ENCODE measurements around the gene KCNQ4.

Gene KCNQ4

GRCh38 chr1:40748841-40749718, 34.5 kb upstream of the KCNQ4 start:
- H3K27ac Mint-ChIP-seq = no peak overlapping the region
- H3K9me3 Mint-ChIP-seq = no peaks in the 10 kb centered on the region
- H3K4me3 Mint-ChIP-seq = no peak overlapping the region
- H3K27me3 Mint-ChIP-seq (ENCODE audit: low read depth) = no peaks in the 10 kb centered on the region
- peaks cover 65% of the 10 kb centered on the region for H3K36me3 Mint-ChIP-seq (ENCODE audit: low read depth)
- peaks cover 38% of the 10 kb centered on the region for H3K4me1 Mint-ChIP-seq (ENCODE audit: low read depth)

DNA sequence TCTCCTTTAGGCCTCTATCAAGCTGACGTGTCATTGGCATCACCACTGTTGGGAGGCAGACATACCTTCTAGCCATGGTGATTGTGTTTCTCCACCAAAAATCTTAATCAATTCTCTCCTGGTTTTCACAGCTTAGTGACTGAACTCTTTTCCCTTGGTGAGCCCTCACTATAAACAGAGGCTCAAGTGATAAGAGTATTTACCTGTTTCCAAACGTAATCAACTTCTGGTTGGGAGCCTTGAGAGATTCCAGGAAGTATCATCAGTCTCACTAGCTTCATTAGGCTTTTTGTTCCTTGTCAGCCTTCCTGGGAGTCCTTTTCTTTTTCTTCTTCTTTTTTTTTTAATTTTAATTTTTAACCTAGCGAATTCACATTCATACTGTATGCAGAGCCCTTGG, 33.8 kb upstream of the KCNQ4 start:
- H3K4me1 Mint-ChIP-seq (ENCODE audit: low read depth) = peaks cover 36% of the 10 kb centered on the region
- no peak overlapping the region for H3K27ac Mint-ChIP-seq
- no peaks in the 10 kb centered on the region for H3K9me3 Mint-ChIP-seq
- no peaks in the 10 kb centered on the region for H3K27me3 Mint-ChIP-seq (ENCODE audit: low read depth)
- peaks cover 68% of the 10 kb centered on the region for H3K36me3 Mint-ChIP-seq (ENCODE audit: low read depth)
- H3K4me3 Mint-ChIP-seq = no peak overlapping the region

DNA sequence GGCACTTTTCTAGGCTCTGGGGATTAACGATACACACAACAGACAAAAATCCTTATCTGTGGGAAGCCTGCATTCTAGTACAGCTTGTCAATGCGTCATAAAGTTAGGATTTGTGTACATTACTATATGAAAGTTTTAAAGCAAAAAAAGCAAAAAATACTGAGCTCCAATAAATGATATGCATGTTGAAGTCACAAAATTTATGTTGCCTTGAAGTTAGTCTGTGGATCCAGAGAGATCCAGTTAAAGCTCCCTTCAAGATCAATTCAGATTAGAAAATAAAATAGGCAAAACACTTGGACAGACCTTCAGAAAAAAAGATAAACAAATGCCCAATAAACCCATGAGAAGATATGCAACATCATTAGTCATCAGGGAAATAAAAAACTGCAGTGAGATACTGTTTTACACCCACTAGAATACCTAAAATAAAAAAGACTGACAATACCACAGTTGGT, 33.1 kb upstream of the KCNQ4 start:
- Mint-ChIP-seq H3K4me1 (ENCODE audit: low read depth) (peaks cover 34% of the 10 kb centered on the region), H3K27me3 (ENCODE audit: low read depth) (no peaks in the 10 kb centered on the region), H3K4me3 (no peak overlapping the region), H3K36me3 (ENCODE audit: low read depth) (peaks cover 69% of the 10 kb centered on the region), H3K27ac (no peak overlapping the region), H3K9me3 (no peaks in the 10 kb centered on the region)

DNA sequence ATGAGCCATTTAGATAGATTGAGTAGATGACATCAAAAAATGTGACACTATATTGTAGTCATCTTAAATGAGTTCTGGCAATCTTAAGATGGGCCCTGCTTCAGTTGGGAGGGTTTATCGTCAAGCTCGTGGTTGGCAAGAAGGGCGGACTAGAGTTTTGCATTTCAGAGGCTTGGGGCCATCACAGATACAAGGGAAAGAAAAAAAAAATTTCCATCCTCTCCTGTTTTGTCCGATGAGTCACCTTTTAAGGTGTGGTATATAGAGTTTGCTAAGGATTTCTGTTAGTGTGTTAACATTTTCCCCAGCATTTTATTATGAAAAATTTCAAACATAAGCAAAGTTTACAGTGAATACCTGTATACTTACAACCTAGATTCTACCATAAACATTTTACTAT, 31.8 kb upstream of the KCNQ4 start:
- Mint-ChIP-seq H3K4me1 (ENCODE audit: low read depth) (peaks cover 28% of the 10 kb centered on the region), H3K27me3 (ENCODE audit: low read depth) (no peaks in the 10 kb centered on the region), H3K4me3 (no peak overlapping the region), H3K36me3 (ENCODE audit: low read depth) (peaks cover 65% of the 10 kb centered on the region), H3K9me3 (no peaks in the 10 kb centered on the region), H3K27ac (no peak overlapping the region)

GRCh38 chr1:40753142-40753882, 30.3 kb upstream of the KCNQ4 start:
- Mint-ChIP-seq H3K27ac (peak overlapping the region; percentile 80), H3K9me3 (no peaks in the 10 kb centered on the region), H3K4me3 (peak overlapping the region; percentile 60), H3K36me3 (ENCODE audit: low read depth) (peaks cover 59% of the 10 kb centered on the region), H3K4me1 (ENCODE audit: low read depth) (peaks cover 26% of the 10 kb centered on the region), H3K27me3 (ENCODE audit: low read depth) (no peaks in the 10 kb centered on the region)

DNA sequence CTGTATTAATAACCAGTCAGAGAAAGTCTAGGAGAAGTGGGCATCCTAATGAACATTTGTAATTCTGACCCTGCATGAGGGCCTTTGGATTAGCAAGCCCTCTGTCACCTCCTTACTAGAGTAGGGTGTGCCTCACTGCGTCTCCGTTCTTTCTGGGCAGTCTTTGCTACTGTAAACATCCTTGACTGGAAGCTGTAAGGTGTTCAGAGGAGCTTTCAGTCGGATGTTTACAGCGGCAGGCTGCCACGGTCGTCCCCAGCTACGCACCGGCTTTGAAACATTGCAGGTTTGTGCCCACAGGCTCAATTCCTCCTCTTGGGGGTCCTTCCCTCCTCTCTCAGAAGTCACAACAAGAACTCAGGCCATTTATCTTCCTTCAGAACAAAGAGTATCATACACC, 29.4 kb upstream of the KCNQ4 start:
- Mint-ChIP-seq H3K27ac (peak overlapping the region; percentile 9), H3K27me3 (ENCODE audit: low read depth) (no peaks in the 10 kb centered on the region), H3K9me3 (no peaks in the 10 kb centered on the region), H3K4me3 (no peak overlapping the region), H3K36me3 (ENCODE audit: low read depth) (peaks cover 57% of the 10 kb centered on the region), H3K4me1 (ENCODE audit: low read depth) (peaks cover 25% of the 10 kb centered on the region)

DNA sequence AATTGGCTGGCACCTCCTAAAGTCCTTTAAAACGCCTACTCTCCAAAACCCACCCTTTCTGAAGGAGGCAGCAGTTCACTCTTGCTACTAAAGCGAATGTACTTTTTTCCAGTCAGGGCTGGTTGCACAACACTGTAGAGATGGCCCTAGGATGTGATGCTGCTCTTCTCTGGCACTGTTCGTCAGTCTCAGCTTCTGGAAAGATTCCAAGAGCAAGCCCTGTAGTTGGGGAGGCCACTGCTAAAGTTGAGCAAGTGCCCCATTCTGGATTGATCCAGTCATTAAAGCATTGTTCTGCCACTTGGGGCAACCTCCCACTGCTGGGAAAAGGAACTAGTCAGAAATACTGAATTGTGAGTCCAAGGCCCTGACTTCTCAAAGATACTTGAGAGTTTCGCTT, 28.5 kb upstream of the KCNQ4 start:
- Mint-ChIP-seq H3K27ac (no peak overlapping the region), H3K36me3 (ENCODE audit: low read depth) (peaks cover 55% of the 10 kb centered on the region), H3K9me3 (no peaks in the 10 kb centered on the region), H3K4me1 (ENCODE audit: low read depth) (peaks cover 26% of the 10 kb centered on the region), H3K27me3 (ENCODE audit: low read depth) (no peaks in the 10 kb centered on the region), H3K4me3 (no peak overlapping the region)

DNA sequence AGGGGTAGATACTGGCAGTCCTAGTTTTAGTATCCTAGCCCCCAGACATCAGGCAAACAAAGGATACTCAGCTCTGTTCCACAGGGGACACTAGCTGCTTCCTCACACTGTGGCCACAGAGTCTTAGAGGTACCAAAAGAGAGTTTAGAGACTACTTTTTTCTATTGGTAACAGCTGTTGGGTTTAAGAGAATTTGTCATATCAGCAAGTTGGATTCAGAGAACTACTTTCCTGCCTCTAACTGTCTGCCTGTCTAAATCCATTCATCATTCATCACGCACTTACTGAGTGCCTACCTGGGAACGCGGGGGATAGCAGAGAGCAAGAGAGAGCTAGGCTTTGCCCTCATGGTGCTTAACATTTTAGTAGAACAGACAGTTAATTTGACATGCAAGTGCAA, 27.1 kb upstream of the KCNQ4 start:
- no peaks in the 10 kb centered on the region for H3K27me3 Mint-ChIP-seq (ENCODE audit: low read depth)
- peaks cover 49% of the 10 kb centered on the region for H3K36me3 Mint-ChIP-seq (ENCODE audit: low read depth)
- peak overlapping the region; percentile 34 for H3K27ac Mint-ChIP-seq

DNA sequence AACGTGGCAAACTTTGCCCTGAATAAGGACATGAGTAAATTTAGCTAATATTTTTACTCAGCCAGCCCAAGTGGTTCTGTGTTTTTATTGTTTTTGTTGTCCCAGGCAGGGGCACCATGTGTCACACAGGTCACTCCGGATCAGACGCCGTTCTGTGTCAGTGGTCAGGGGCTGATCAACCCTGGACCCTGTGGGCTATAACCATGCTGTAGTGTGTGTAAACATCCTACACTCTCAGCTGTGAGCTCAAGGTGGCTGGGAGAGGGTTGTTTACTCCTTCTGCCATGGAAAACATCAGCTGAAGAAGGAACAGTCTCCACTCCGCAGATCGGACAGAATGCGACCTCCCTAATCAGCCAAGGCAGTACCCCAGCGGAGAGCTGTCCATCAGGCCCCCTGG, 26.5 kb upstream of the KCNQ4 start:
- Mint-ChIP-seq H3K36me3 (ENCODE audit: low read depth) (peaks cover 46% of the 10 kb centered on the region), H3K4me3 (no peak overlapping the region), H3K27ac (no peak overlapping the region), H3K27me3 (ENCODE audit: low read depth) (no peaks in the 10 kb centered on the region), H3K9me3 (no peaks in the 10 kb centered on the region), H3K4me1 (ENCODE audit: low read depth) (peaks cover 21% of the 10 kb centered on the region)

More for the DNA sequence above, 27.1 kb upstream of the KCNQ4 start:
- H3K9me3 Mint-ChIP-seq = no peaks in the 10 kb centered on the region
- no peak overlapping the region for H3K4me3 Mint-ChIP-seq
- H3K4me1 Mint-ChIP-seq (ENCODE audit: low read depth) = peaks cover 23% of the 10 kb centered on the region

DNA sequence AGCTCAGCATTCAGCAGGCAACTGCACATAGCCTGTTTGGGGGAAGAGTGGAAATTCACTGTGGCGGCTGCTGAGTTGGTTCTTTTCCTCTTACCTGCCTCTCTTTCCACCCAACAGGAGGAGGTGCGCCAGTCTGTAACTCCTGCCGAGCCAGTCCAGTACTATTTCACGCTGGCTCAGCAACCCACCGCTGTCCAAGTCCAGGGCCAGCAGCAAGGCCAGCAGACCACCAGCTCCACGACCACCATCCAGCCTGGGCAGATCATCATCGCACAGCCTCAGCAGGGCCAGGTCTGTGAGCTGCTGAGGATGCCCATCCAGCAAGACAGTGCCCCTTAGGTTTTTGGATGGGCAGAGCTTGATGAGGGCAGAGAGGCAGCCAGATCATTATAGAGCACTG, 25.6 kb upstream of the KCNQ4 start:
- no peaks in the 10 kb centered on the region for H3K9me3 Mint-ChIP-seq
- H3K27me3 Mint-ChIP-seq (ENCODE audit: low read depth) = no peaks in the 10 kb centered on the region
- H3K4me1 Mint-ChIP-seq (ENCODE audit: low read depth) = peaks cover 24% of the 10 kb centered on the region
- H3K27ac Mint-ChIP-seq = no peak overlapping the region
- peaks cover 48% of the 10 kb centered on the region for H3K36me3 Mint-ChIP-seq (ENCODE audit: low read depth)
- no peak overlapping the region for H3K4me3 Mint-ChIP-seq

DNA sequence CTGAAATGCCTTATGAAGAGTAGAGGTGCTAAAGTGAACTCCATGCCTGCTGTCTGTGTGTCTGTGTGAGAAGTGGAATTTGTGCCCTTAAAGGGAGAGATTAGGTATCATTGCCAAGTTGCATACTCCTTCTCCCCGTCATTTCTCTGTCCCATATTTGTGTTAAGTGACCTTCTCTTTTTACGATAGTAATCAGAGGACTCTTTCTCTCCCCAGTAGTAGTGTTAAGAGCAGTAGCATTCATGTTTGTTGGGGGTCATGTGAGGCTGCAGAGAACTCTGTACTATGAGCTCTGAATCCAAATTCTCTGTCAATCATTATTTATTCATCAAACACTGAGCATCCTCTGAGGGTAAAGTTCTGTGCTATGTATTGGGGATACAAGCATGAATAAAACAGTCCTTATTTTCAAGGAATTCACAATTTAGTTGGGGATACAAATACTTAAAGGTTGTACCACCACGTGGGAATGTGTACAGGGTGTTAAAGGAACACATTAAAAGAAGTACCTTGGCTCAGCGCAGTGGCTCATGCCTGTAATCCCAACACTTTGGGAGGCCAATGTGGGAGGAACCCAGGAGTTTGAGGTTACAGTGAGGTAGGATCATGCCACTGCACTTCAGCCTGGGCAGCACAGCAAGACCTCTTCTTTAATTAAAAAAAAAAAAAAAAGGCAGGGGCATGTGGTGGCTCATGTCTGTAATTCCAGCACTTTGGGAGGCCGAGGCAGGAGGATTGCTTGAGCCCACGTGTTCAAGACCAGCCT, 24.8 kb upstream of the KCNQ4 start:
- Mint-ChIP-seq H3K36me3 (ENCODE audit: low read depth) (peaks cover 47% of the 10 kb centered on the region), H3K4me3 (no peak overlapping the region), H3K4me1 (ENCODE audit: low read depth) (peaks cover 25% of the 10 kb centered on the region), H3K27ac (no peak overlapping the region), H3K9me3 (no peaks in the 10 kb centered on the region), H3K27me3 (ENCODE audit: low read depth) (no peaks in the 10 kb centered on the region)

GRCh38 chr1:40760984-40761383, 22.6 kb upstream of the KCNQ4 start:
- no peak overlapping the region for H3K27ac Mint-ChIP-seq
- H3K4me1 Mint-ChIP-seq (ENCODE audit: low read depth) = peaks cover 41% of the 10 kb centered on the region
- no peaks in the 10 kb centered on the region for H3K9me3 Mint-ChIP-seq
- peaks cover 46% of the 10 kb centered on the region for H3K36me3 Mint-ChIP-seq (ENCODE audit: low read depth)
- no peak overlapping the region for H3K4me3 Mint-ChIP-seq
- H3K27me3 Mint-ChIP-seq (ENCODE audit: low read depth) = no peaks in the 10 kb centered on the region

DNA sequence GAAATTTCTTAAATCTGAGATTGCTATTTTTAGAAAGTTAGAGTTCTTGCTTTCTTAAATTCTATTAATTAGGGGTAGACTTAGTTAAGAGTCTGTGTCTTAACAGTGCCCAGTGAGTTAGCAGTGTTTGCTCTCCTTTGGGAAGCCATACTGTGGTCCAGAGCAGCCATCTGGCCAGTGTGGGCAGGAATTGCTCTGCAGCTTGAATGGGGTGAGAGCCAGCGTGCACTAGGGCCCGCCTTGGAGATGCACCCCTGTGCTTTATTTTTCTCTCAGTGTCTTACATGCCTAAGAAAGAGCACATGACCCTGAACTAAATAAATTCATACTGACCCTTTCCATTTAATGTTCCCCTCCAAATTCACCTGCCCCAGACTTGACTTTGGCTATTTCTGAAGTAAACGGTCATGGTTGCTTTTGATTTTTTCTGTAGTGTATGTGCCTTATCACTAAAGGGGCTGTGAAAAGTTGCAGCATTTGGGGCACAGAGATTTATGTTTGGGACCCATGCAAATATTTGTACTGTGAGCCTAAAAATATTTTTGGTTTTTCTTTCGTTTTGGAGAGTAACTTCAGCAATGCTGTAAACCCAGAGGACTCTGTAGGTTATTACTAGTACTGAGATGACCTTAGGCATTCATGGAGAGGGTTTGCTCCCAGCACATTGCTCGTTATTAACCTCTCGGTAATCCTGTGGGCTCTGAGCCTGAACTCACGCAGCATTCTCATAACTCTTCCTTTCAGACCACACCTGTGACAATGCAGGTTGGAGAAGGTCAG, 21.3 kb upstream of the KCNQ4 start:
- H3K27ac Mint-ChIP-seq = no peak overlapping the region
- peaks cover 52% of the 10 kb centered on the region for H3K36me3 Mint-ChIP-seq (ENCODE audit: low read depth)
- no peak overlapping the region for H3K4me3 Mint-ChIP-seq
- H3K27me3 Mint-ChIP-seq (ENCODE audit: low read depth) = no peaks in the 10 kb centered on the region
- no peaks in the 10 kb centered on the region for H3K9me3 Mint-ChIP-seq
- peaks cover 41% of the 10 kb centered on the region for H3K4me1 Mint-ChIP-seq (ENCODE audit: low read depth)
